Cardiac septum (tissue), 1 donor: ENCODE data around the gene CLASP1. TPM values are rescaled to one million over a fixed set of nuclear protein-coding genes. Genes with fewer than 3 reads are reported as not detected.
"Not testable (repeated sequence)": the region's sequence is repeated elsewhere in the genome, so short reads cannot be mapped to it uniquely, and the experiment has no call there.

Experiments
- DNase-seq: peaks from one replicate; pipeline ENCODE4 v3.0.0-alpha.2; 2020; ENCODE audit warnings: low spot score
- intact Hi-C: fragments of 100-400 bp; cut with DNase I; formaldehyde crosslinking; loops from one replicate; pipeline ENCODE4 v1.14.0; 2022
- total RNA-seq: library from RNA; stranded (reverse); fragmentation: NEBNext Ultra II Directional; extraction: Animal tissue kit (Norgen Biotek cat#: 25700); gene quantifications from one replicate; pipeline ENCODE4 v1.2.1, GENCODE V29; 2021
- donor health status: DM: no; HTN: no; CAD: no.

CLASP1 gene
- total RNA-seq, 1 donor from 2014 or later: 66.1 TPM

DNA sequence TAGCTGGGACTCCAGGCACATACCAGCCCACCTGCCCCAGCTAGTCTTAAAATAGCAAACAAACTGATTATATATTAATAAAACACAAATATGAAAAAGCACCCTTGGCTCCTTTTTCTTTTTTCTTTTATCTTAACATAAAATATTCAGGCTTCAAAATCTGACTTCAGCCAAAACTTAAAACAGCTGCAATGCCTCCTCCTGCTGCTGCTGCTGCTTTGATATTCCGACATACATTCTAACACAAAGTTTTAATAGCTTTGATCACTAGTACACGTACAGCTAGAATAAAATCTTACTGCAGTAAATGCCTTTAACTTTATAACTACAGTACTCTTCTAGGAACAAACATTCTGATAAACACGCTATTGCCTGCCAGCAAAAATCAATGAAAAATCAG, 190.0 kb downstream of the CLASP1 start:
- no peak for DNase-seq
- intact Hi-C loops: no loop called here

DNA sequence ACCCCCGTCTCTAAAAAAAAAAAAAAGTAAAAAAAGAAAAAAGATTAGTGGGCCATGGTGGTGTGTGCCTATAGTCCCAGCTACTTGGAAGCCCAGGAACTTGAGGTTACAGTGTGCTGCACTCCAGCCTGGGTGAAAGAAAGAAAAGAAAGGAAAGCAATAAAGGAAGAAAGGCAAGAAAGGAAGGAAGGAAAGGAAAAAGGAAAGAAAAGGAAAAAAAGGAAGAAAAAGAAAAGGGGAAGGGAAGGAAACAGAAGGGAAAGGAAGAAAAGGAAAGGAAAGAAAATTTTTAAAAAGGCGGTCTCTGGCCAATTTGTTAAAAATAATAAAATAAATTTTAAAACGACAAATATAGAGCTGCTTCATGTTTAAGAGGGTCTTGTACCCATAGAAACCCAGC, 192.9 kb downstream of the CLASP1 start:
- intact Hi-C loops: no loop called here
- no peak for DNase-seq

DNA sequence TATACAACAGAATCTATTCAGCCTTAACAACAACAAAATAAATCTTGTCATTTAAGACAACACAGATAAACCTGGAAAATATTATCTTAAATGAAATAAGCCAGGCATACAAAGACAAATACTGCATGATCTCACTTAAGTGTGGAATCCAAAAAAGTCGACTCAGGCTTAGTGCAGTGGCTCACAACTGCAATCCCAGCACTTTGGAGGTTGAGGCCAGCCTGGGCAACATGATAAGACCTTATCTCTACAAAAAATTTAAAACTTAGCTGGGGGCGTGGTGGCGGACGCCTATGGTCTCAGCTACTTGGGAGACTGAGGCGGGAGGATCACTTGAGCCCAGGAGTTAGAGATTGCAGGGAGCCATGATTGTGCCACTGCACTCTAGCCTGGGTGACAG, 193.8 kb downstream of the CLASP1 start:
- DNase-seq: no peak
- intact Hi-C loops: no loop called here

DNA sequence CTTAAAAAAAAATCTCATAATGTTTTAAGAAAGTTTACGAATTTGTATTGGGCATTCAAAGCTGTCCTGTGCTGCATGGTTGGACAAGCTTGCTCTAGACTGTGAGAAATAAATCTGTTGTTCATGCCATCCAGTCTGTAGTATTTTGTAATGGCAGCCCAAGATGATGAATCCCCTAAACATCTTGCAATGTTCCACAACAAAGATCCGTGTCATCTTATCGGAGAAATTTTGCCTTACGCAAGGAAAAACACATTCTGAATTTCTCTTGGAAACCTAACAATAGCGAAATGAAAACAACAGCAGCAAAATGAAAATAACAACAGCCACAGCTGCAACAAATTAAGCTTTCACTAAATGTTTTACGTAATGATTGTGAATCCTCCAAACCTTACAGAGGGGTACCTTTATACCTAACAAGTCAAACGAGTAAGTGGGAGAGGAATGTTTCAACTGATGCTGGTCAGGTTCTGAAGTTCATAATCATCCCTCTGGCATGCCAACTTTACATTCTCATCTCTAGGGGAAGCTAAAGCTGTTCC, 194.6 kb downstream of the CLASP1 start:
- intact Hi-C loops: no loop called here
- DNase-seq: no peak

DNA sequence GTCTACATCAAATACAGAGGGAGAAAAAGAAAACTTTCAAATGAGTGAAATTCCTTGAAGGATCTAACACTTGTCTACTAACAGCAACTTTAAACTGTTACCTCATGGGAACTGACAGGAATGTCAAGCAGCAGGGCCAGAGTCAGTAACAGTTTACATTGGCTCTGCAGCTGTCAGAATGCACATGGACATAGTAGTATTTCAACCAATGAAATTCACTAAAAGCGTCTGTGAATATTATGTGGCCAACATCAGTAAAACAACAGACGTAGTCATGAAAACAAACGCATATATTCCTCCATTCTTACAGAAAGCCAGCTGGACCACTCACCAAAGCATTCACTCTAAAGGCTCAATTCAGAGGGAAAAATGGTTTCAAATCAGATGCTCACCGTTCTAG, 197.9 kb downstream of the CLASP1 start:
- DNase-seq: no peak
- intact Hi-C loops: no loop called here

DNA sequence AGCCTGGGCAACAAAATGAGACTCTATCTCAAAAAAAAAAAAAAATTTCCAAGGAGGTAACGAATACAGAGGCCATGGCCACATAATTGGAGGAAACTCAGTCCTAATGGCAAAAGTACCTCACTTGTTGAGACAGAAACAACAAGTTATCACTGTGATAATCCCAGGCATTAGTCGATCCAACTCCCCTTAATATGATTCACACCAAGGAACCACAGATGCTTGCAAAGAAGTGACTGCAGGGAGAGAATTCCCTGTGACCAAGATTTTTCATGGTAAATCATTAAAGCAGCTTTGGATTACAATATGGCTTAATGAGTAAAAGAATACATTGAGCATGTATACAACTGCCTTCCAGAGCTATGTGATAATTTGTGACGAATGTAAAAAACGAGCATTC, 199.0 kb downstream of the CLASP1 start:
- intact Hi-C loops: no loop called here

DNA sequence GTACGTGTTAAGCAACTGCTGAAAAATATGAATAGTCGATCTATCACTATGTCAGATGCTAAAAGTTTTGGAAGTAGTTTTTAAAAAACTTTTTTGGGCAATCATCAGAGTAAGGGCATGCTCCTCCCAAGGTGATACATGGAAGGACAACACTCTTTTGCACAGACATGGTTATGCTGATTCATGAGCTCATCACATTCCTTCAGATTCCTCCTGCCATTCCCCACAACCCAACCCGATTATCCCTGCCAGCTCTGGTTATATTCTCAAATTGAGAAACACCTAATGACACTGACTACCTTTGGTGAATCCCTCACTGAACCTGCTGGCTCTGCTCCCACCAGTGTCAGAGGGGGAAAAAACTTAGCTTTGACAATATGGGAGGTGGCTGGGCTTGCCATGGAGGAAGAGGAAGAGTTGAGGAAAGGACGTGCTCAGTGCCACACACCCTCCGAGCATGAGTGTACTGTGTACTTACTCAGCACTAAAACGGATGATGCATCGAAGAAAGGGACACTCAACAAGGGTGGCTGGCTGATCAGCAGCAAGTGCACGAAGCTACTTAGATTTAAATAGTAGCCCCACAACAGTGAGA, 202.5 kb downstream of the CLASP1 start:
- no peak for DNase-seq
- intact Hi-C loops: no loop called here

More for the DNA sequence above, 199.0 kb downstream of the CLASP1 start:
- DNase-seq: no peak

DNA sequence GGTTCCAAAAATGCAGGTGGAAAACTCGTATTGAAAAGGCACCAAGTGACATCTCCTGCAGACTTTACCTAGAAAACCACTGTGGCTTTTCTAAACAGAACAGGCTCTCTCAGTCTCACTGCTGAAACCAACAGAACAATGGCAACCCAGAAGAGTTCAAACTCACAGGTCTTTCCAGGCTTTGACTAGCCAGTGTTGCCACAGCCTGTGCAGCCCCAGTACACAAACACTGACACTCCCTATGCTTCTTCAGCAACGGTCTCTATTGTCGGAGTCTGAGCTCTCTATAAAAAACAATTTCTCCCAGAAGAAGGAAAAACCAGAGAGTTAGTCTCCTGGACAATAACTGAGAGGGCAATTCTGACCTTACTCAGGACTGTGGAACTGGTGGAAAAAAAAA, 206.4 kb downstream of the CLASP1 start:
- no peak for DNase-seq
- intact Hi-C loops: no loop called here

DNA sequence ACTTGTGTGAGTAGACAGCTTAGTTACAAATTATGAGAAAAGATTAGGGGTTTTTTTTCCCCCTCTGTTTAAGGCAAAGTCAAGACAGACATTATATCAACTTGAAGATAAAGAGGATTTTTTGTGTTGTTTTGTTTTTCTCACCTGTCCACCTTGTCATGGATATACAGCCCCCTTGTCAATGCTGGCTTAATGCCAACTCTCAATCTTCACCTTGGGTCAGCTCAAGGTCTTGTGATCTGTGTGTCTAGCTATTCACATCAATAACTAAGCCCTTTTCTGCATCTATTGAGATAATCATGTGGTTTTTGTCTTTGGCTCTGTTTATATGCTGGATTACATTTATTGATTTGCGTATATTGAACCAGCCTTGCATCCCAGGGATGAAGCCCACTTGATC, 211.0 kb downstream of the CLASP1 start:
- intact Hi-C loops, DNase-seq: not testable (repeated sequence)

DNA sequence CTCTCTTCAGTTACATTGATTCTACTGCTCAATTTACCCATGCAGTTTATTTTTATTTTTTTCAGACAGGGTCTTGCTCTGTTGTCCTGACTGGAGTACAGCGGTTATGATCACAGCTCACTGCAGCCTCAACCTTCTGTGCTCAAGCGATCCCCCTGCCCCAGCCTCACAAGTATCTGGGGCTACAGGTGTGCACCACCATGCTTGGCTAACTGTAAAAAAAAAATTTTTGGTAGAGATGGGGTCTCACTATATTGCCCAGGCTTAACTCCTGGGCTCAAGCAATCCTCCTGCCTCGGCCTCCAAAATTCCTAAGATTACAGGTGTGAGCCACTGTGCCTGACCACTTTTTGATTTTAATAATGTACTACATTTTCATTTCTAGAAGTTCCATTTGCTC, 212.3 kb downstream of the CLASP1 start:
- no peak for DNase-seq
- intact Hi-C loops: no loop called here

DNA sequence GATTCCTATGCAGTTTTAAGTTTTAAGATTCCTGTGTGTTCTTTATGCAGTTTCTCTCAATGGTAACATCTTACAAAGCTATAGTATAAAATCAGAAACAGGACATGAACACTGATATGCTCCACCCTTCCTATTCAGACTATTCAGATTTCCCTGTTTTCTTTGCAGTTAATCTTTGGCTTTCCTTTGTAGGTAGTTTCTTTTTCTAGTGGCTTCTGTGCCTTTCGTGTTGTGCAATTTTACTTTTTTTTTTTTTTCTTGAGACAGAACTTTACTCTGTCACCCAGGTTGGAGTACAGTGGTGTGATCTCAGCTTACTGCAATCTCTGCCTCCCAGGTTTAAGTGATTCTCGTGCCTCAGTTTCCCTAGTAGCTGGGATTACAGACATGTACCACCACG, 213.5 kb downstream of the CLASP1 start:
- intact Hi-C loops: no loop called here
- DNase-seq: no peak

DNA sequence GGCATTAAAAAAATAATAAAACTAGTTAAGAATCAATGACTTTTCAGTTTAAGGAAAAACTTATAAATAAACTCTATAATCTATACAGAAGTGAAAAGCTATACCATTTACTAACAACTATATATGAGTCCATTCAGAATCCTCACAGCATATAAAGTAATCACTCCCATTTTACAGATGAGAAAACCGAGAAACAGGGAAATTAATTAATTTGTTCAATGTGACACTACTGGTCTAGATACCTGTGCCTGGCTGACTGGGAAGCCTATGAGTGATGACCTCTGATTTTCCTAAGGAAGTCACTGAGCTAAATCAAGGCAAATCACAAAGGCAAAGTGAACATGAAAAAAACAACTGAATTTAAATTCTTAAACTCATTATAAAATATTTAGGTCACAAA, 218.0 kb downstream of the CLASP1 start:
- no peak for DNase-seq

DNA sequence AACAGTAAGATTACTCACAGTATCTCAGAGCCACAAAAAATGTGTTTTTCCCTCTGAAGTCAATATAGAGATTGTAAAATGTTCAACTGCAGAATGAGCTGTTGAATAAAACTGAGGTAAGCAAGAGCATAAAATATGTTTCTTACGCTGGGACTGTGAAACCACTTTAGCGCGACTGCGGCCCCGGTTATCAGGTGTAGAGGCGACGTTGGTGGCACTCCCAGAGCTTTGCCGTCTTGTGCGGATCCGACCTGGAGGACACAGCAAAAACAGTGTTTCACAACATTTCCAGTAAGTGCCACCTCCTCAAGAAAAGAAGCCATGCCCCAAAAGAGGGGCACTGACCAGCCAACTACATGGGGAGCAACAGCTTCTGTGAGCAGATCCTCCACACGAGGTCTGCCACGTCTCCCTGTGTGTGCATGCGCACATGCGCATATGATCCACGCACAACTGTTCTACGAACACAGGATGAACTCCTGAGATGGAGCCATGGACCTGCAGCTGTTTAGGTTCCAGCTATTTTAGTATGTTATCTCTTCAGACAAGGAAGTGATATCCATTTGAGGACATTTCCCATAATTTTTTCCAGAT, 219.2 kb downstream of the CLASP1 start:
- intact Hi-C loops: no loop called here
- DNase-seq: no peak

More for the DNA sequence above, 218.0 kb downstream of the CLASP1 start:
- intact Hi-C loops: no loop called here

DNA sequence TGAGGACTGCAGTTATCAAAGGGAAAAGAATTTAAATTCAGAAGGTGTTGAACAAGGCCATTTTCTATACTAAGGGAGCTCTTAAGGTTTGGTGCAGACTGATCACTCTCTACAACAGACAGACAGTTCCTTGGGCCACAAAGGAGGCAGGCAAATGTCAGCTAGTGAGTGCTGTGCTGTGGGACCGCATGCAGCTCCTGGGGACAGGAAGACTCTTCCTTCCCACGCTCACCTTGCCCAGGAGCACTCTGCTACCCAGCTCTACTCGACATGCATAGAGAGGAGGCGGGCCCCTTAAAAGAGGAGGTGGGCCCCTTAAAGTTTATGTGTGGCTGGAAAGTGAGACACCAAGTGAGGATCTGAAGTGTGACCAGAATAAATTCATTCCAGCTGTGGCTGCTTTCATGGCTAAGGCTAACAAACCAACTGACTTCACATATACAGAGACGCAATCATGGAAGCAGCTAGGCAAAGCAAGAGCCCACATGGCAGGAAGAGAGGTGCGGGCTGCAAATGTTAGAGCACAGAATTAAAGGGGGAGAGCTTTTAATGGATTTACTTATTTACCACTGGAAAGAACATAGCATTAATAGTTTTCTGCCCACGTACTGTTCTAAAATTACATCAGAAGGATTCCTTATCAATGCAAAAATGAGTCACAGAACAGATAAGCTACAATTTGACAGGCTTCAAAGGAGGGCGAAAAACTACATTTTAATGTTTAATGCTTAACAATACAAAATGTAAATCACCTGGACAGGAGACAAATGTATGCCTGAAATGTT, 220.0 kb downstream of the CLASP1 start:
- intact Hi-C loops: no loop called here
- no peak for DNase-seq

DNA sequence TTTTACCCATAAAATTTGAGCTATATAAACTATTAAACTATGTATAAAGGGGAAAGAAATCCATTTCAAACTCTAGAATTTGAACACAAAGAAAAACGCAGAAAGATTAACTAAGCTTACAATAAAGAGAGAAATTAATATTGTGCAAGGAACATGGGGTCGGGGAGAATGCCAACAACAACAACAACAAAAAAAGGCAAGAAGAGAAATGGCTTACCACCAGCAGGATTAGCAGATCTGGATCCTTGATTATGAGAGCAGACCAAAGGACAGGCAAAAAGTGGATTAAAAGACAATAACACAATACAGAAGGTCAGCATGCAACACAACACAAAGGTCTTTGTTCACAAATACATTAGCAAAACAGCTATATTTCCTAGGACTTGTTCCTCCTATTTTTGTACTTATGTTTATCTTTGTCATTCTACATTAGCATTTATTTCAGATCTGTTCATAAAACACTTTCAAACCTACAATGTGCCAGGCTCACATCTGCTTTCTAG, 222.0 kb downstream of the CLASP1 start:
- no peak for DNase-seq
- intact Hi-C loops: no loop called here

DNA sequence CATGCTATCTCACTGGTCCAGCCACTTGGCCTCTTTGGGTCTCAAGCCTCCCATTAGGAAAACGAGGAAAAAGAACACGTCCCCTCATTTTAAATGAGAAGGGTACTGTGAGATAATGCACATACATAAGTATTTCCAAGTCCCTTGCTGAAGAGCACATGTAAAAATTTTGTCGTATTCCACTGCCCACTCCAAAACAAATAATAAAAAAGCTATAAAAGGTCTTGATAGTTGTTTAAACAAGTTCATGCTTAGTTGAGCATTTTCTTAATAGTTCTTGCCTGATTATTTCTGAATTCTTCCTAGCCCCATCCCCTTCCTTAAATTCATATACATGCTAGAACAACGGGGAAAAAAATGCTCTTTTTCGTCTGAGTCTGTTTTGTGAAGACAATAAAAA, 228.8 kb downstream of the CLASP1 start:
- intact Hi-C loops: no loop called here

DNA sequence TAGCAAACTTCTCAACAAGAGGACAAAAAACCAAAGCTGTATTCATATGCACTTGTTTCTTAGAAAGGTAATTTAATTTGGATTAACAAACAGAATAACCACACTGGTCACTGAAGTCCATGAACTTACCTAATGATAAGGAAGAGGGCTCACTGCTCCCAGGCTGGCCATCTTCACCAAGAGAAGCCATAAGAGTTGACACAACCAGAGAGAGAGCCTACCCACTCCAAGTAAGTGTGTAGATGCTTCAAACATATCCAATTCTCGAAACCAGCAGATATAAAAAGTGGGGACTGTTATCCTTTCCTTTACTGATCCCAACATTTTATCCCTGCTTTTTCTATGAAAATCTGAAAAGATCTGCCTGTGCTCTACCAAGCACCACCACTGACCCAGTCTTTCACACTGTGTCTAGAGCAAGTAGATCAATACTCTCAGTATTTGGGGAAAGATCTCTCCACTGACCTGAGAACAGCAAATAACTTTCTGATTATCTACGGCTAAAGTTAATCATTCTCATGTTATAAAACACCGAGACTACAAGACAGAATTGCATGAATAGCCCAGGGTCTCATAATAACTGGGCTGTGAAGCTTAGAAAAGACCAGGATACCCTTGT, 230.1 kb downstream of the CLASP1 start:
- DNase-seq: no peak
- intact Hi-C loops: no loop called here

More for the DNA sequence above, 228.8 kb downstream of the CLASP1 start:
- DNase-seq: no peak

DNA sequence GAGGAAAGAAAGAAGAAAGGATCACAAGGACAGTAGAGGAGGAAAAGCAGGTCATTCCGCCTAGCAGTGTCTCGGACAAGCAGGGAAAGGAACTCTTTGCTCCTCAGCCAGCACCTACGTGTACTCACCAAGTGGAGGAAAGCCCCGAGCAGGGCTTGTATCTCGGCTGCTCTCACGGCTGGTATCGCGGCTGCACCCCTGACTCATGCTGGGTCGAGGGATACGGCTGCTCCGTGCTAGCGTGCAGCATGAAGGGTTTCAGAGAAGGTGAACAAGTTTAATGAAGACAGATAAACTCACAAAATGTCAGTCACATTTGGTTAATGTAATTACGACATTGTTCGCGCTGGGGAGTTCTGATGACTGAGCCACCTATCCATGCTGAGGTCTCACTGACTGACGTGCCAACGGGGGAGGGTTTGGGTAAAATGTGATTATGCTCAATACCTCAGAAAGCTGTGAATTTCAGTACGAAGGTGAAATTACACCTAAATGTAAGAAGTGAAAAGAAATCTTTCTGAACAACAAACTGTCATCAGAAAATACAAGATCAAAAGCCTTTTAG, 230.7 kb downstream of the CLASP1 start:
- intact Hi-C loops: no loop called here

DNA sequence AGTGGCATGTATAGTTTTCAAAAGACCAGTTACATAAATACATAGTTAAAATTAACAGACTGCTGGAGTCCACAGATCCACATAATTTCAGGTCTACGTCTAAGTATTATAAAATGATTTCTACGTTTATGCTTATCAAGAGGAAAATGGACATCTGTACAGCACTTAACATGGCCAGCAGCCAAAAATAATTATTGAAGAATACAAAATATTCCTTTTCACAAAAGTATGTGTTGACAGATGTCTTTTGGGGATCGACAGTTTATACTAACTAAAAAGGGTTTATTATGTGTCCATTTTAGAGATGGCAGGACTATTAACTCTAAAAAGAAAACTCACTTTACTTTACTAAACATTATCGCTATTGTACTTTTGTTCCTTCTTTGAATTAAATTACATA, 231.4 kb downstream of the CLASP1 start:
- DNase-seq: no peak
- intact Hi-C loops: no loop called here

More for the DNA sequence above, 230.7 kb downstream of the CLASP1 start:
- DNase-seq: no peak

DNA sequence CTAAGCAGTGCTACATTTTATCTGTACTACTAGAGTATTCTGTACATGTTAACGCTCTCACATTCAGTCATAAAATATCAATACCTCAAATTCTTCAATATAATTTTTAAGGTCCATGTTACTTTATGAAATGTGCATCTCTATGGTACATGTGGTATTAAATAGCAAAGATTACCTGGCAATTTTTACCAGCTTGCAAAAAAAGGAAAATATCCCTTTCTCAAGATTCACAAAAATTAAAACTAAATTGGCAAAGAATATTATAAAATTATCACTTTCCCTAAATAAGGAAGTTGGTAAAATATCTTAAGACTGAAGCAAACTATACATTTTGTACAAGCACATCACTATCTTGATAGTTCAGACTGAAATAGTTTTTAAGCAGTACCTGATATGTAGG, 233.5 kb downstream of the CLASP1 start:
- no peak for DNase-seq
- intact Hi-C loops: no loop called here
